GM12872 (cell line): Measurements from ENCODE around the gene SYS1.

Experiments
- TF ChIP-seq, protein P1 (sequence below): IDR thresholded peaks from 3 replicates; pipeline ENCODE4 v1.5.1; 2011; ENCODE audit warnings: low read depth, mild to moderate bottlenecking, low read length, moderate library complexity; ENCODE audit not compliant: insufficient read depth

The SYS1 gene

GRCh38 chr20:45340951-45341350, 22.0 kb upstream of the SYS1 start:
- TF ChIP-seq, protein P1, sequence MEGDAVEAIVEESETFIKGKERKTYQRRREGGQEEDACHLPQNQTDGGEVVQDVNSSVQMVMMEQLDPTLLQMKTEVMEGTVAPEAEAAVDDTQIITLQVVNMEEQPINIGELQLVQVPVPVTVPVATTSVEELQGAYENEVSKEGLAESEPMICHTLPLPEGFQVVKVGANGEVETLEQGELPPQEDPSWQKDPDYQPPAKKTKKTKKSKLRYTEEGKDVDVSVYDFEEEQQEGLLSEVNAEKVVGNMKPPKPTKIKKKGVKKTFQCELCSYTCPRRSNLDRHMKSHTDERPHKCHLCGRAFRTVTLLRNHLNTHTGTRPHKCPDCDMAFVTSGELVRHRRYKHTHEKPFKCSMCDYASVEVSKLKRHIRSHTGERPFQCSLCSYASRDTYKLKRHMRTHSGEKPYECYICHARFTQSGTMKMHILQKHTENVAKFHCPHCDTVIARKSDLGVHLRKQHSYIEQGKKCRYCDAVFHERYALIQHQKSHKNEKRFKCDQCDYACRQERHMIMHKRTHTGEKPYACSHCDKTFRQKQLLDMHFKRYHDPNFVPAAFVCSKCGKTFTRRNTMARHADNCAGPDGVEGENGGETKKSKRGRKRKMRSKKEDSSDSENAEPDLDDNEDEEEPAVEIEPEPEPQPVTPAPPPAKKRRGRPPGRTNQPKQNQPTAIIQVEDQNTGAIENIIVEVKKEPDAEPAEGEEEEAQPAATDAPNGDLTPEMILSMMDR = no peak

DNA sequence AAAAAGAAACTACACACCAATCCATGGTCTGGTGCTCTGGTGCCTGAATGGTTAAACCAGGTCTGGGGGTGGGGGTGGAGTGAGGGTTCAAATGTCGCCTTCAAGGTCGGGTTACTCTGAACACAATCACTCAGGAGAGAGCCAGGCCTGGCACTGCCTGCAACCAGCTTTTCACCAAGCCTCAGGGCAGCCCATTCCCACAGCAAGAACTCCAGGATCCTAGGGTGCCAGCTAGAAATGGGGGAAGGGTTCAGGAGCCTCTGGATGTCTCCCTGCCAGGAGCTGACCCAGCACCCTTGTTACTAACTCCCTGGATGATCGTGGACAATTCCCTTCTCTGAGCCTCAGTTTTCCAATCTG, 21.4 kb upstream of the SYS1 start:
- TF ChIP-seq, protein P1 = no peak

- TF ChIP-seq, protein P1 = no peak
These were observed 20.8 kb upstream of the SYS1 start for GRCh38 chr20:45341939-45342854.

DNA sequence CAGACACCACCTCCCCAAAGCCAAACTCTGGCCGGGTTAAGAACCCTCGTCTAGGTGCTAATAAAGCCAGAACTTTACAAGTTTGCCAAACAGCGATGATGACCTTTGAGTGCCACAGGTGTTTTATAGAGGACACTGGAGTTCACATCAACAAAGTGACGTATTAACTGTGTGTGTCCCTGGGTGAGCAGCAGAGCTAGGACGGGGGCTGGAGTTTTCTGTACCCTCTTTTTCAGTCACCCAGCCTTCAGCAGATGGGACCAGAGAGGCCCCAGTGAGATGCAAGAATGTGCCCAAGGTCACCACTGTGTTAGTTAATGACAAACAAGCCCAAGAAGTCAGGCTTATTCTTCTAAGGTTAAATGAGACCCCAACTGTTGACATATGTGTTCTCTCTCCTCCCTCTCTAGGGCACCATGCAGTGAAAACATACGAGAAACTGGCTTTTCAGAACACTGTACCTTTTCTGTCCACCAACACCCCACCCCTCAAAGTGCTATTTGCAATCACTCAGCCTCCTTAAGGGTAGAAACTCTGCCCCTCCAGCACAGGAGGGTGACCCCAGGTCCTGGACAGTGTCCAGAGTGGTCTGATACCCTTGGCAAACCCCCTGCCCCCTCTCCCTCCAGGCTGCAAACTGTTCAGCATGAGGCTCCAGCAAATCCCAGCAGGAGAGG, 20.0 kb upstream of the SYS1 start:
- TF ChIP-seq, protein P1 = no peak

DNA sequence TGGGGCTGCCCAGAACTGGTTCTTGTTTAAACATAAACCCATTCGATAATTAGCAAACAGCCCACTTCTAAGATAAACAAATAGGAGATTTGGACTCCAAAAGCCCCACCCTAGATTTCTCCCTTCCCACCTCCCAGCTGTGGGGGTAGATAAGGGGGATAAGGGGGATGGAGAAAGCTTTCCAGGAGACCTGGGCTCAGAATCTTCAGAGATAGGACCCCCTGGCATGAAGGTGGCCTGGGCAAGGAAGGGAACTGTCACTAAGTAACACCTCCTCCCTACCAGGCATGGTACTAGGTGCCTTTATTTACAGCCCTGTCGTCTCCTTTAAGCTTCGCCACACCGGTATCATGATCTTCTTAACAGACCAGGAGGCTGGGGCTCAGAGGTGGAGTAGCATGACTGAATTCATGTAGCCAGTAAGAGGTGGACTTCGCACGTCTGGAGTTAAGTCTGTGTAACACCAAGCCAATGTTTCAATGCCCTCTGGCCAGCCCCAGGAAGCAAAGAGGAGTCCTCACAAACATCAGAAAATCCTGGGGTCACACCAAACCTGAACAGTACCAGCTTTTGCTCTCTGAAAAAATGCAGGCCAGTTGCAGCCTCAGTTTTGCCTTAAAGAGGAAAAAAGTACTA, 19.3 kb upstream of the SYS1 start:
- TF ChIP-seq, protein P1 = no peak

- TF ChIP-seq, protein P1 = no peak
These were observed 18.6 kb upstream of the SYS1 start for GRCh38 chr20:45344168-45344860.
